ENCODE measurements around the gene ABCA9.

ABCA9 gene

DNA sequence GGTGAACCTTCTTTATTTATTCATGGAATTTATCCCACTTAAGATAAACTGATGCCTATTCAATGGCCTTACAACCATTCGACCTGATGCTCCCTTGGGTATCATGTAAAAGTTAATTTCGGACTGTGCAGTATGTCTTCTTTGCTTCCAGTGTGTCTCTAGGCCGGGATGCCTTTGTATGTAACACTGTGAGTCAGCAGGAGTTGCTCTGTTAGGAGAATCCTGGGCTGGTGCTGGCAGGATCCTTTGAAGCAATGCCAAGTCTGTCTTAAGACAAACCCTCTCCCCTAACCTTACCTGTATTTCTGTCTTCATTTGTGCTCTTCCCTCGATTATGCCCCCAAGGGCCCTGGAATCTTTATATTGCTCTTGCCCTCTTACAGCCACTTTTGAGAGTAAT is 67.6 kb downstream of the ABCA9 start:
- Histone ChIP-seq H3K36me3 (replicated peaks; ENCODE audit: low read depth, low read length) (no peaks in the 10 kb centered on the region), H3K4me1 (ENCODE audit: low read length) (no peaks in the 10 kb centered on the region), H3K27ac (ENCODE audit: low read length) (no peak overlapping the region), H3K4me2 (ENCODE audit: low read length) (no peak overlapping the region), H3K4me3 (ENCODE audit: low read length) (no peak overlapping the region), H3K9me3 (ENCODE audit: insufficient read depth, low read length) (no peaks in the 10 kb centered on the region), H2AFZ (ENCODE audit: low read depth, low read length) (no peak overlapping the region), H3K9ac (ENCODE audit: low read length) (no peak overlapping the region), H3K27me3 (ENCODE audit: low read depth, low read length) (no peaks in the 10 kb centered on the region), H4K20me1 (ENCODE audit: insufficient read depth, low read length) (no peaks in the 10 kb centered on the region), H3K79me2 (ENCODE audit: low read length) (no peaks in the 10 kb centered on the region)
- TF ChIP-seq EZH2phosphoT487 (IDR thresholded peaks at IDR 0.05; ENCODE audit: low read depth): no peak
- TF ChIP-seq, protein P1, sequence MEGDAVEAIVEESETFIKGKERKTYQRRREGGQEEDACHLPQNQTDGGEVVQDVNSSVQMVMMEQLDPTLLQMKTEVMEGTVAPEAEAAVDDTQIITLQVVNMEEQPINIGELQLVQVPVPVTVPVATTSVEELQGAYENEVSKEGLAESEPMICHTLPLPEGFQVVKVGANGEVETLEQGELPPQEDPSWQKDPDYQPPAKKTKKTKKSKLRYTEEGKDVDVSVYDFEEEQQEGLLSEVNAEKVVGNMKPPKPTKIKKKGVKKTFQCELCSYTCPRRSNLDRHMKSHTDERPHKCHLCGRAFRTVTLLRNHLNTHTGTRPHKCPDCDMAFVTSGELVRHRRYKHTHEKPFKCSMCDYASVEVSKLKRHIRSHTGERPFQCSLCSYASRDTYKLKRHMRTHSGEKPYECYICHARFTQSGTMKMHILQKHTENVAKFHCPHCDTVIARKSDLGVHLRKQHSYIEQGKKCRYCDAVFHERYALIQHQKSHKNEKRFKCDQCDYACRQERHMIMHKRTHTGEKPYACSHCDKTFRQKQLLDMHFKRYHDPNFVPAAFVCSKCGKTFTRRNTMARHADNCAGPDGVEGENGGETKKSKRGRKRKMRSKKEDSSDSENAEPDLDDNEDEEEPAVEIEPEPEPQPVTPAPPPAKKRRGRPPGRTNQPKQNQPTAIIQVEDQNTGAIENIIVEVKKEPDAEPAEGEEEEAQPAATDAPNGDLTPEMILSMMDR (IDR thresholded peaks at IDR 0.05; ENCODE audit: low read depth, low read length): no peak

- H3K9me3 ChIP-seq (ENCODE audit: insufficient read depth, low read length): no peaks in the 10 kb centered on the region
- H3K27ac ChIP-seq (ENCODE audit: low read length): no peak overlapping the region
- no peaks in the 10 kb centered on the region for H3K27me3 ChIP-seq (ENCODE audit: low read depth, low read length)
- H3K36me3 ChIP-seq (replicated peaks; ENCODE audit: low read depth, low read length): no peaks in the 10 kb centered on the region
- H3K4me2 ChIP-seq (ENCODE audit: low read length): no peak overlapping the region
- TF ChIP-seq EZH2phosphoT487 (IDR thresholded peaks at IDR 0.05; ENCODE audit: low read depth): no peak
- TF ChIP-seq, protein P1 (IDR thresholded peaks at IDR 0.05; ENCODE audit: low read depth, low read length): no peak
- H4K20me1 ChIP-seq (ENCODE audit: insufficient read depth, low read length): no peaks in the 10 kb centered on the region
- no peak overlapping the region for H2AFZ ChIP-seq (ENCODE audit: low read depth, low read length)
- no peaks in the 10 kb centered on the region for H3K79me2 ChIP-seq (ENCODE audit: low read length)
- peaks cover 5% of the 10 kb centered on the region; the same call in 1 of the 2 replicates for H3K4me1 ChIP-seq (ENCODE audit: low read length)
- no peak overlapping the region for H3K9ac ChIP-seq (ENCODE audit: low read length)
- H3K4me3 ChIP-seq (ENCODE audit: low read length): no peak overlapping the region
Measured at GRCh38 chr17:68987966-68988365, 72.8 kb downstream of the ABCA9 start.

DNA sequence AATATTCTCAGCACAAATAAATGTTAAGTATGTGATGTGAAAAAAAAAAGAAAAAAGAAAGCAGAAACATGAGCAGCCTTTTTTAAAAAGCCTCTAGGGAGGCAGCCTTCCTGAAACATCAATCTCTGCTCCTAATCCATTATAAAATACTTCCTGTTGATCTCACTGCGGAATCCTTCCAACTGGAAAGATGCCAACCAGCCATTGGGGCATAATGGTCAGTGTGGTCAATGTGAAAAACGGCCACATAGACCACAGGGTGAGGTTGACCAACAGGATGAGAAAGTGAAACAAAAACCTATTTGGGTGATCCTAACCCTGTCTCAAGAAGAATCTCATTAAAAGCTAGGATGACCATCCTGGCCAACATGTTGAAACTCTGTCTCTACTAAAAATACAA is 79.4 kb downstream of the ABCA9 start:
- Histone ChIP-seq H3K9me3 (ENCODE audit: insufficient read depth, low read length) (no peaks in the 10 kb centered on the region), H3K27ac (ENCODE audit: low read length) (no peak overlapping the region), H3K9ac (ENCODE audit: low read length) (no peak overlapping the region), H3K36me3 (replicated peaks; ENCODE audit: low read depth, low read length) (no peaks in the 10 kb centered on the region), H3K4me3 (ENCODE audit: low read length) (no peak overlapping the region), H3K4me2 (ENCODE audit: low read length) (no peak overlapping the region), H4K20me1 (ENCODE audit: insufficient read depth, low read length) (no peaks in the 10 kb centered on the region), H3K4me1 (ENCODE audit: low read length) (peaks cover 4% of the 10 kb centered on the region; the same call in 1 of the 2 replicates), H3K27me3 (ENCODE audit: low read depth, low read length) (no peaks in the 10 kb centered on the region), H2AFZ (ENCODE audit: low read depth, low read length) (no peak overlapping the region), H3K79me2 (ENCODE audit: low read length) (no peaks in the 10 kb centered on the region)
- TF ChIP-seq EZH2phosphoT487 (IDR thresholded peaks at IDR 0.05; ENCODE audit: low read depth): no peak
- TF ChIP-seq, protein P1 (IDR thresholded peaks at IDR 0.05; ENCODE audit: low read depth, low read length): no peak

- Histone ChIP-seq H3K4me3 (ENCODE audit: low read length) (no peak overlapping the region), H3K9ac (ENCODE audit: low read length) (no peak overlapping the region), H3K9me3 (ENCODE audit: insufficient read depth, low read length) (no peaks in the 10 kb centered on the region), H3K4me1 (ENCODE audit: low read length) (peaks cover 5% of the 10 kb centered on the region; the same call in 1 of the 2 replicates), H3K79me2 (ENCODE audit: low read length) (no peaks in the 10 kb centered on the region), H3K27me3 (ENCODE audit: low read depth, low read length) (no peaks in the 10 kb centered on the region), H3K27ac (ENCODE audit: low read length) (no peak overlapping the region), H4K20me1 (ENCODE audit: insufficient read depth, low read length) (no peaks in the 10 kb centered on the region), H3K4me2 (ENCODE audit: low read length) (no peak overlapping the region), H3K36me3 (replicated peaks; ENCODE audit: low read depth, low read length) (no peaks in the 10 kb centered on the region), H2AFZ (ENCODE audit: low read depth, low read length) (no peak overlapping the region)
- TF ChIP-seq EZH2phosphoT487 (IDR thresholded peaks at IDR 0.05; ENCODE audit: low read depth): no peak
- TF ChIP-seq, protein P1 (IDR thresholded peaks at IDR 0.05; ENCODE audit: low read depth, low read length): no peak
Measured at GRCh38 chr17:68973098-68973846, 87.5 kb downstream of the ABCA9 start.

All from OCI-LY3 (cell line).